Measurements from ENCODE around the gene RAB27A. TPM values are rescaled to one million over a fixed set of nuclear protein-coding genes. Genes with fewer than 3 reads are reported as not detected.
A peak's percentile ranks its signal among the peaks of the same experiment; 100 is the strongest.

RAB27A gene
- total RNA-seq, 2 donors from 2014 or later = 21.0 to 40.7 TPM

GRCh38 chr15:55202206-55202605 lies 87.4 kb downstream of the RAB27A start:
- no peak for ATAC-seq (ENCODE audit: insufficient number of reproducible peaks, low FRiP score, low read depth)
- H3K4me3 ChIP-seq = no peak overlapping the region
- H3K27me3 ChIP-seq (replicated peaks; ENCODE audit: insufficient read depth) = no peaks in the 10 kb centered on the region
- peaks cover 8% of the 10 kb centered on the region in 2 donors for H3K4me1 ChIP-seq (ENCODE audit: control insufficient read depth in 1 of 2, low read depth in 2 of 2)
- DNase-seq (ENCODE audit: low spot score) = no peak
- H3K27ac ChIP-seq = no peak overlapping the region
- H3K36me3 ChIP-seq = peaks cover 7% of the 10 kb centered on the region
- no peaks in the 10 kb centered on the region for H3K9me3 ChIP-seq
- TF ChIP-seq CTCF (IDR thresholded peaks at IDR 0.05) = no peak

GRCh38 chr15:55198706-55199105 lies 90.9 kb downstream of the RAB27A start:
- H3K4me1 ChIP-seq (ENCODE audit: control insufficient read depth in 1 of 2, low read depth in 2 of 2) = peaks cover 26 to 30% of the 10 kb centered on the region in 2 donors
- H3K4me3 ChIP-seq = no peak overlapping the region
- DNase-seq (ENCODE audit: low spot score) = no peak
- H3K36me3 ChIP-seq = no peaks in the 10 kb centered on the region
- H3K9me3 ChIP-seq = no peaks in the 10 kb centered on the region
- TF ChIP-seq CTCF (IDR thresholded peaks at IDR 0.05) = no peak
- no peak overlapping the region for H3K27ac ChIP-seq
- H3K27me3 ChIP-seq (replicated peaks; ENCODE audit: insufficient read depth) = no peaks in the 10 kb centered on the region
- ATAC-seq (ENCODE audit: insufficient number of reproducible peaks, low FRiP score, low read depth) = no peak

GRCh38 chr15:55197719-55198118 lies 91.9 kb downstream of the RAB27A start:
- no peaks in the 10 kb centered on the region for H3K9me3 ChIP-seq
- ATAC-seq (ENCODE audit: insufficient number of reproducible peaks, low FRiP score, low read depth) = no peak
- peak overlapping the region; percentile 87 to 95 for H3K27ac ChIP-seq
- H3K4me3 ChIP-seq = peak overlapping the region; percentile 84
- no peaks in the 10 kb centered on the region for H3K36me3 ChIP-seq
- H3K4me1 ChIP-seq (ENCODE audit: control insufficient read depth in 1 of 2, low read depth in 2 of 2) = peaks cover 26 to 36% of the 10 kb centered on the region in 2 donors
- no peak for DNase-seq (ENCODE audit: low spot score)
- no peaks in the 10 kb centered on the region for H3K27me3 ChIP-seq (replicated peaks; ENCODE audit: insufficient read depth)
- TF ChIP-seq CTCF (IDR thresholded peaks at IDR 0.05) = no peak

- Histone ChIP-seq H3K4me3 (peak overlapping the region; percentile 84), H3K36me3 (no peaks in the 10 kb centered on the region), H3K9me3 (no peaks in the 10 kb centered on the region), H3K27ac (peak overlapping the region; percentile 87 to 95), H3K27me3 (replicated peaks; ENCODE audit: insufficient read depth) (no peaks in the 10 kb centered on the region), H3K4me1 (ENCODE audit: control insufficient read depth in 1 of 2, low read depth in 2 of 2) (peaks cover 26 to 36% of the 10 kb centered on the region in 2 donors)
- ATAC-seq (ENCODE audit: insufficient number of reproducible peaks, low FRiP score, low read depth) (no peak), DNase-seq (ENCODE audit: low spot score) (no peak)
- no peak for TF ChIP-seq CTCF (IDR thresholded peaks at IDR 0.05)
Observed at GRCh38 chr15:55197362-55197705, 92.3 kb downstream of the RAB27A start.

GRCh38 chr15:55196458-55197361 lies 92.9 kb downstream of the RAB27A start, which contains the start of gene RSL24D1:
TSS of gene RSL24D1 (minus strand) at chr15:55196941. CDS start at chr15:55196890, 51 bp downstream.
- peak; percentile 84 for DNase-seq (ENCODE audit: low spot score)
- no peaks in the 10 kb centered on the region for H3K9me3 ChIP-seq
- H3K4me3 ChIP-seq = peak within 1 kb of the TSS; percentile 84
- peaks cover 26 to 36% of the 10 kb centered on the region in 2 donors for H3K4me1 ChIP-seq (ENCODE audit: control insufficient read depth in 1 of 2, low read depth in 2 of 2)
- H3K27ac ChIP-seq = peak within 1 kb of the TSS; percentile 87 to 95
- peaks cover 4% of the 10 kb centered on the region for H3K36me3 ChIP-seq
- TF ChIP-seq CTCF (IDR thresholded peaks at IDR 0.05) = no peak
- peak; percentile 98 for ATAC-seq (ENCODE audit: insufficient number of reproducible peaks, low FRiP score, low read depth)
- H3K27me3 ChIP-seq (replicated peaks; ENCODE audit: insufficient read depth) = no peaks in the 10 kb centered on the region

Data from thoracic aorta (tissue), 2 donors.